Posterior cingulate gyrus (tissue), 11 donors: Measurements from ENCODE around the gene TRAF5.
"Not testable (repeated sequence)": the region's sequence is repeated elsewhere in the genome, so short reads cannot be mapped to it uniquely, and the experiment has no call there.

Experiments
- DNase-seq, 10 donors: peaks; one replicate each; pipeline versions ENCODE4 v3.0.0 to v3.0.0-alpha.2; 2020 to 2021; ENCODE audit warnings: mixed read lengths in 3 of 10
- intact Hi-C: fragments of 100-400 bp; cut with DNase I; formaldehyde crosslinking; loops from one replicate; pipeline ENCODE4 v1.15.1; 2023

Gene TRAF5

DNA sequence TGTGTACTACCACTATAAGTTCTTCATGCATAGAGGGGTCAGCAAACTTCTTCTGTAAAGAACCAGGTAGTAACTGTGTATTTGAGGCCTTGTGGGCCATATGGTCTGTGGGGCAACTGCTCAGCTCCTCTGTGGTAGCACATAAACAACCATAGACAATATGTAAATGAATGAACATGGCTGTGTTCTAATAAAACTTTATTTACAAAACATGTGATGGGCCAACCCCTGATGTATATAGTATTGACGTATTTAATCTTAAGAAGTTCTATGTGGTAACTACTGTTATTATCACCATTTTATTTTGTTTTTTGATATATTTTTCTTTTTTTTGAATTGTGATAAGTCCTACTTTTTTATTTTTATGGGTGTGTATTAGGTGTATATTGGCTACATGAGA, 15.4 kb downstream of the TRAF5 start:
- intact Hi-C loops: no loop called here
- no peak for DNase-seq

DNA sequence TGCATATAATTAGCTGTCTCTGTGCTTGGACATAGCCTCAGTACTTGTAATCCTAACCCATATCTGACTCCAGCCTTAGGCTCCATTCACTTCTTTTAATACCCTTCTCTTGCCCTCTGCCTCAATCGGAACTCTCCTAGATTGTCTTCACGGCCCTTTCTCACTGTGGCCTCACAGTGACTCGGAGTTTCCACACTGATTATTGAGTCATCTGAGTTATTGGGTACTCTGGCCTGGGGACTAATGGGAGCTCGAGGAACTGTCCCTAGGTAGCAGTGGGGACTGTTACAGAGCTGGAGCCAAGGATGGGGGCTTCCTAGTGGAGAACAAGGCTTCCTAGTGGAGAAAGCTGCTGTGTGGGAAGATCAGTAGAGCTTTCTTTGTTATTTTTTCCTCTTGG, 17.0 kb downstream of the TRAF5 start:
- intact Hi-C loops: no loop called here
- DNase-seq: no peak

GRCh38 chr1:211344152-211344618, 17.6 kb downstream of the TRAF5 start:
- intact Hi-C loops: no loop called here

GRCh38 chr1:211345719-211346118, 19.1 kb downstream of the TRAF5 start:
- intact Hi-C loops: no loop called here
- DNase-seq: no peak

More at GRCh38 chr1:211344152-211344618, 17.6 kb downstream of the TRAF5 start:
- DNase-seq: no peak

DNA sequence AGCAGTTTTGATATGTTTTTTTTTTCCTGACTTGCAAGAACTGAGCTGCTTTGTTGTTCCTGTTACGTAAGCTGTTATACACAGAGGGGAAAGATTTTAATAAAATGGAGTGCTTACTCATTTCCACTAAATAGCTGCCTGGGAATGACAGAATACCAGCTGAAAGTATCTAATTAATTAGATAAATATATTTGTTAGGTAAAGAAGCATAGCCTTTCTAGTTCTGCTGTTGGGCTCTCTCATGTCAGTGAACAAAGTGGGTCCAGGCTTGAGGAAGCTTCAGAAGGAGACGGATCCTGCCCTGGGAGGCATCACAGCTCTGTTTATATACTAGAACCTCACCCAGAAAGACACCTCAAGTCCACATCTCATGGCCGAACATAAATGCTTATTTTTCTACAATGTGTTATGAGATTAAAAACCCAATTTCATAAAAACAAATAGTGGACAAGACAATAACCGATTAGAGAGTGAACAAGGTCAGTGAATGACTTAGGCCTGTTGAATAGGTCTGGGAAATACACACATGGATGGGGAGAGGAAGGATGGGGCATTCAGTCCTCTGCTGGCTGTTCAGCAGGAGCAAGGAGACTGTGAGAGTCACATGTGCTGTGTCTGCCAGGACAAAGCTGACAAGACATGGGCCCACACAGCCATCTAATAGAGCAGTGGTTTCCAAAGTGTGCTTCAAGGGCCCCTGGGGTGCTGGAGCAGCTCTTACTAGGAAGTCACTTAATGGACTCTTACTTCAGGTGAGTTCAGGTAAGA, 20.6 kb downstream of the TRAF5 start:
- intact Hi-C loops: no loop called here
- DNase-seq: no peak

DNA sequence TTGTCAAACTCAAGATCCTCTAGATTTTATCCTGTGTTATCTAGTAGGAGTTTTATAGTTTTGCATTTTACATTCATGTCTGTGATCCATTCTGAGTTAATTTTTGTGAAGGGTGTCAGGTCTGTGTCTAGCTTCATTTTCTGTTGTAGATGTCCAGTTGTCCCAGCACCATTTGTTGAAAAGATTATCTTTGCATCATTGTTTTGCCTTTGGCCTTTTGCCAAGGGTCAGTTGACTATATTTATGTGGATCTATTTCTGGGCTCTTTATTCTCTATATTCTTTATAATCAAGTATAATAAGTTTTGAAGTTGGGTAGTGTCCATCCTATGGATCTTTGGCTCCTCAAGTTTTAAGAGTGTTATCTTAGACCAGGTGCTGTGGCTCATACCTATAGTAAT, 21.9 kb downstream of the TRAF5 start:
- intact Hi-C loops: no loop called here
- no peak for DNase-seq

DNA sequence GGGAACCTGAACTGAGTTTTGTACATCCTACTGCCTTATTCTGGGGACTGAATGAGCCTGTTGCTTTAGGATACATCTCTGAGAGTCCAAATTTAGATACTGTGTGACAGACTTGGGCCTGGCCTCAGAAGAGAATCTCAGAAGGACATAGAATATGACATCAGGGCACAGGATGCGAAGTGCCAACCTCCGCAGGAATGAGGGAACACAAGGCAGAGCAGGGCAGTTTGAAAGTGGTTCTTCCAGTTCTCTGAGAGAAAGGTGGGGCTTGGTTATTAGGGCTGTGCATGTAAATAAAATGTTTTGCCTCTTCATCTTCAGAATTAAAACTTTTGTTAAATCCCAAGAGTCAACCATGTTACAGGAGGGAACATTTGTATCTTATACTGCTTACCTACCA, 23.1 kb downstream of the TRAF5 start:
- DNase-seq: no peak
- intact Hi-C loops: no loop called here

DNA sequence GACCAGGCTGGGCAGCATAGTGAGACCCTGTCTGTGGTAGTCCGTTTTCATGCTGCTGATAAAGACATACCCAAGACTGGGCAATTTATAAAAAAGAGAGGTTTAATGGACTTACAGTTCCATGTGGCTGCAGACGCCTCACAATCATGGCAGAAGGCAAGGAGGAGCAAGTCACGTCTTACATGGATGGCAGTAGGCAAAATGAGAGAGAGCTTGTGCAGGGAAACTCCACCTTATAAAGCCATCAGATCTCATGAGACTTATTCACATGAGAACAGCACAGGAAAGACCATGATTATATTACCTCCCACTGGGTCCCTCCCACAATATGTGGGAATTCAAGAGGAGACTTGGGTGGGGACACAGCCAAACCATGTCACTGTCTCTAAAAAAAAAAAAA, 25.4 kb downstream of the TRAF5 start:
- intact Hi-C loops, DNase-seq: not testable (repeated sequence)

DNA sequence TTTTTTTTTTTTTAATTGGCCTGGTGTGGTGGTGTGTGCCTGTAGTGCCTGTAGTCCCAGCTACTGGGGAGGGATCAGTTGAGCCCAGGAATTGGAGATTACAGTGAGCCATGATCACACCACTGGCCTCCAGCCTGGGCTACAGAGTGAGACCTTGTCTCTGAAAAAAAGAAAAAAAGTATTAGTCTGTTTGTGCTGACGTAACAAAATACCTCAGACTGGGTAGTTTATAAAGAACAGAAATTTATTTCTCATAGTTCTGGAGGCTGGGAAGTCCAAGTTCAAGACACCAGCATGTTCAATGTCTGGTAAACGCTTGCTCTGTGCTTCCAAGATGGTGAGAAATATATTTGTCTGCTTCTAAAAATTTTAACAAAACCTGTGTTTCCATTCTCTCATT, 25.8 kb downstream of the TRAF5 start:
- intact Hi-C loops: no loop called here
- no peak for DNase-seq

- intact Hi-C loops: no loop called here
- no peak for DNase-seq
Measured at GRCh38 chr1:211352985-211353515, 26.4 kb downstream of the TRAF5 start.

- intact Hi-C loops: no loop called here
- no peak for DNase-seq
Measured at GRCh38 chr1:211353562-211354212, 27.1 kb downstream of the TRAF5 start.

DNA sequence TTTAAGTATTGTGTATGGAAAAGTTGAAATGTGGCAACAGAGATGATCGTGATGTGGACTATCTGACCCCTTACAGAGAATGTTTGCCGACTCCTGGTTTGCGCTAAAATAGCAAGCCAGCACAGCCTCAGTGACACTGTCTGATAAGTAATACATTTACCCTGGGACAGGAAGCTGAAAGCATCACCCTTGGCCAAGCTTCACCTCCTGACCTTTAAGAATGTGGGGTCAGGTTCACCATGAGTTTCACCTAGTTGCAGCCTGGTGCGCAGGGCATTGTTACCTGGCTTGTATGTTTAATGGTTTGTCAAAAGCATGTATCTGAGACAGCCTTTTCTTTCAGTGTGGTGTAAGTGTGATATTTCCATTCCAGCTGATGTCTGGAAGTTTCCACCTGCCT, 29.2 kb downstream of the TRAF5 start:
- DNase-seq: no peak
- intact Hi-C loops: no loop called here

- intact Hi-C loops: no loop called here
- DNase-seq: no peak
Measured at GRCh38 chr1:211356723-211357407, 30.2 kb downstream of the TRAF5 start.

GRCh38 chr1:211358685-211359084, 32.1 kb downstream of the TRAF5 start:
- DNase-seq: no peak
- intact Hi-C loops: no loop called here

GRCh38 chr1:211359876-211360275, 33.2 kb downstream of the TRAF5 start:
- intact Hi-C loops: no loop called here
- no peak for DNase-seq

GRCh38 chr1:211361202-211361601, 34.6 kb downstream of the TRAF5 start:
- DNase-seq: peak in 1 of 10 donors; percentile 18
- intact Hi-C loops: no loop called here

- no peak for DNase-seq
- intact Hi-C loops: no loop called here
Measured at GRCh38 chr1:211369640-211370039, 43.0 kb downstream of the TRAF5 start.

DNA sequence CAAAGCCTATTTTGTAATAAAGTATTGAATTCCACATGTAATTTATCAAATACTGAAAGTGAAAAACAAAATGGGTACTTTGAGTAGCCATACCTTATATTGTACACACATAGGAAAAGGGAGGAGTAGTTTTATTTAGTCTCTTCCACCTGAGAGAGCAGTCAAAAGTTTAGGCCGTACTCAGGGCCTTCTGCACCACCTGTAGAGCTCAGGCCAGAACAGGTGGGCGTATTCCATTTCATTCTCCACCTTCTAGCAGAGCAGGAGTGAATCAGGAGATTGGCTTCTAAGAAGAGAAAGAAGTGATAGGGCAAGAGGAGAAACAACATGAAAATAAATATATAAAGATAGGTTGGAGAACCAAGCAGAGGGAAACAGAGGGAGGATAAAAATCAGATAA, 44.0 kb downstream of the TRAF5 start:
- DNase-seq: no peak
- intact Hi-C loops: no loop called here

DNA sequence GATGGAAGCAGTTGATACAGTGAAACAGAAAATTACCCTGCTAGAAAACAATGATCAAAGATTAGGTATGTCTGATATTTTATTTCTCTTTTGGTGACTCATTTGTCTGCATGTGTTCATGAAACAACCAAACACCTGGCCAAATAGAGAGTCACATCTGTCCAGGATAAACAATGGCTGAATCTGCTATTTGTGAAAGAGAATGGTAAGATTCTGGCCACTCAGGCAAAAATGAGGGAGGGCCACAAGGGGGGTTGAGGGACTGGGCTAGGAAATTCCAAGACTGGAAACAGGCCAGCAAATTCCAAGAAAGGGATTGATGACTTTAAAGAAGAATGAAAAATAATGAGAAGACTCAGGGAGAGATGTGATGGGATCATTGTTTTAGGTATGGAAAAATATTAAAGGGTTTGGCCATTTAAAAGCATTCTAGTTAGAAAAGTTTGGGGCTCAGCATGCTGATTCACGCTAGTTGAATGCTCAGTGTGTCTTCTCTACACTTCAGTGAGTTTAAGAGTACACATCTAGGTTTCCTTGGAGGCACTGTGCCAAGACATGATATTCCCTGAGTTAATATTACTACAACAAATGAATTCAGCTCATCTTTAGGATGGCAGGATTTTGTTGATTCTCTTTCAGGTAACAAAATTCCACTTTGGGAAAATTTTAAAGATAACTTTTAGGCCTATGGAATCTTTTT, 44.9 kb downstream of the TRAF5 start:
- no peak for DNase-seq
- intact Hi-C loops: no loop called here

GRCh38 chr1:211372463-211372862, 45.8 kb downstream of the TRAF5 start:
- no peak for DNase-seq
- intact Hi-C loops: no loop called here
